Measurements from ENCODE around the gene CLEC2D.

Gene CLEC2D

GRCh38 chr12:9724023-9724422, 54.5 kb downstream of the CLEC2D start:
- Histone ChIP-seq H3K4me3 (ENCODE audit: low read depth, low read length) (no peak overlapping the region), H3K27me3 (peaks cover 22% of the 10 kb centered on the region), H3K36me3 (no peaks in the 10 kb centered on the region), H3K4me1 (no peaks in the 10 kb centered on the region), H3K9me3 (no peaks in the 10 kb centered on the region)
- TF ChIP-seq CTCF (IDR thresholded peaks at IDR 0.05; ENCODE audit: low read depth, low read length): no peak
- DNase-seq: no peak

- TF ChIP-seq CTCF (IDR thresholded peaks at IDR 0.05; ENCODE audit: low read depth, low read length): no peak
- Histone ChIP-seq H3K4me1 (no peaks in the 10 kb centered on the region), H3K27me3 (peaks cover 28% of the 10 kb centered on the region), H3K4me3 (ENCODE audit: low read depth, low read length) (no peak overlapping the region), H3K9me3 (no peaks in the 10 kb centered on the region), H3K36me3 (no peaks in the 10 kb centered on the region)
- DNase-seq: no peak
Observed at GRCh38 chr12:9725213-9725870, 55.8 kb downstream of the CLEC2D start.

- TF ChIP-seq CTCF (IDR thresholded peaks at IDR 0.05; ENCODE audit: low read depth, low read length): no peak
- no peak for DNase-seq
- Histone ChIP-seq H3K4me1 (no peaks in the 10 kb centered on the region), H3K4me3 (ENCODE audit: low read depth, low read length) (no peak overlapping the region), H3K27me3 (peaks cover 32% of the 10 kb centered on the region), H3K36me3 (no peaks in the 10 kb centered on the region), H3K9me3 (no peaks in the 10 kb centered on the region)
Observed at GRCh38 chr12:9727813-9728212, 58.3 kb downstream of the CLEC2D start.

GRCh38 chr12:9729082-9729481, 59.6 kb downstream of the CLEC2D start:
- no peak overlapping the region for H3K4me3 ChIP-seq (ENCODE audit: low read depth, low read length)
- H3K9me3 ChIP-seq: no peaks in the 10 kb centered on the region
- DNase-seq: no peak
- no peaks in the 10 kb centered on the region for H3K36me3 ChIP-seq
- H3K27me3 ChIP-seq: peaks cover 37% of the 10 kb centered on the region
- H3K4me1 ChIP-seq: no peaks in the 10 kb centered on the region
- TF ChIP-seq CTCF (IDR thresholded peaks at IDR 0.05; ENCODE audit: low read depth, low read length): no peak

GRCh38 chr12:9730011-9730410, 60.5 kb downstream of the CLEC2D start:
- no peak for DNase-seq
- no peak overlapping the region for H3K4me3 ChIP-seq (ENCODE audit: low read depth, low read length)
- no peak for TF ChIP-seq CTCF (IDR thresholded peaks at IDR 0.05; ENCODE audit: low read depth, low read length)
- H3K27me3 ChIP-seq: peaks cover 34% of the 10 kb centered on the region
- H3K36me3 ChIP-seq: no peaks in the 10 kb centered on the region
- no peaks in the 10 kb centered on the region for H3K9me3 ChIP-seq
- H3K4me1 ChIP-seq: no peaks in the 10 kb centered on the region

- Histone ChIP-seq H3K27me3 (peaks cover 34% of the 10 kb centered on the region), H3K36me3 (no peaks in the 10 kb centered on the region), H3K4me1 (no peaks in the 10 kb centered on the region), H3K4me3 (ENCODE audit: low read depth, low read length) (no peak overlapping the region), H3K9me3 (no peaks in the 10 kb centered on the region)
- DNase-seq: no peak
- TF ChIP-seq CTCF (IDR thresholded peaks at IDR 0.05; ENCODE audit: low read depth, low read length): no peak
Observed at GRCh38 chr12:9730591-9730990, 61.1 kb downstream of the CLEC2D start.

All from BE2C (cell line).